Measurements from ENCODE around the gene AKAP12.
"Not testable (repeated sequence)": the region's sequence is repeated elsewhere in the genome, so short reads cannot be mapped to it uniquely, and the experiment has no call there.

The AKAP12 gene

DNA sequence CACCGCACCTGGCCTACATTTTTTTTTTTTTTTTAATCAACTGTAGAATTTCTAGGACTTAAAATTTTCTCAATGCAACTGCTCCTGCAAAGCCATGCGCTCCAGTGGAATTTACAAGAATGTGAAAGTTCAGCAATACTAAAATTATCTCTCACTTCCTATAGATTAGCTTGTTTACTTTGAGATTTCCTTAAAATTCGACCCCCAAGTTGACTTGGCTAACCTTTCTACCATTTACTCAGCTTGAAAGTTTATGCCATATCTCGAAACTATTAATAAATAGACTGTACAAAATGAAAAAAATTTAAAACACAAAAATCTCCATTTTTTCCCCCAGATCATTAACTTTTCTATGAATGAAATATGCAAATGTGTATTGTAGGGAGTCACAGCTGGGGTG lies 87.3 kb downstream of the AKAP12 start:
- Histone ChIP-seq H3K27me3 (replicated peaks; ENCODE audit: control insufficient read depth, insufficient read depth, low read length, poor library complexity, severe bottlenecking) (peaks cover 25% of the 10 kb centered on the region), H3K36me3 (ENCODE audit: control insufficient read depth, insufficient read depth, low read length) (no peaks in the 10 kb centered on the region), H3K4me3 (ENCODE audit: insufficient read depth, low read depth, low read length, poor library complexity, severe bottlenecking) (no peak overlapping the region), H3K27ac (ENCODE audit: insufficient read depth, low read length, poor library complexity, severe bottlenecking) (no peak overlapping the region), H3K4me1 (ENCODE audit: control insufficient read depth, insufficient read depth, low read length, poor library complexity, severe bottlenecking) (peaks cover 14% of the 10 kb centered on the region), H3K9me3 (ENCODE audit: control insufficient read depth, low read length) (no peaks in the 10 kb centered on the region)
- DNase-seq = no peak

DNA sequence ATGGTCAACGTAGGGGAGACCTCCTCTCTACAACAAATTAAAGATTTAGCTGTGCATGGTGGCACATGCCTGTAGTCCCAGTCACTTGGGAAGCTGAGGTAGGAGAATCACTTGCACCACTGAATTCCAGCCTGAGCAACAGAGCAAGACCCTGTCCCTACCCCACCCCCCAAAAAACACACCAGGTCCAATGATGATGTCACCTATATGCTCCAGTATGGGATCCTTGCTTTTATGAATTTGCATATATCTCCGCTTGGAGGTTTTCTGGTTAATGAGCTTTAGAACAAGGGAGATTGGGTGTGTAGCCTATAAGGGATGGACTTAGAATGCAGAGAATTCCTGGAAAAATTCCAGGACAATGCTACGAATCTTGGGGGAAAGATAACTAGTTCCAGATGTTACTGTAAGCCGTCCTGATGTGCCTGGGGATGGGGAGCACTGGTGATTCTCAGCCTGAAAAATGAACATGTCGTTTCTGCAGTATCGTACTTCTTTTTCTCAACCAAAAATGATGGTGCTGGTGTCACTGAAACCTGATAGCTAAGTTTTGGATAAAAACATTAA lies 90.4 kb downstream of the AKAP12 start:
- peaks cover 8% of the 10 kb centered on the region for H3K4me1 ChIP-seq (ENCODE audit: control insufficient read depth, insufficient read depth, low read length, poor library complexity, severe bottlenecking)
- no peak overlapping the region for H3K27ac ChIP-seq (ENCODE audit: insufficient read depth, low read length, poor library complexity, severe bottlenecking)
- H3K9me3 ChIP-seq (ENCODE audit: control insufficient read depth, low read length) = no peaks in the 10 kb centered on the region
- DNase-seq = no peak
- peaks cover 16% of the 10 kb centered on the region for H3K27me3 ChIP-seq (replicated peaks; ENCODE audit: control insufficient read depth, insufficient read depth, low read length, poor library complexity, severe bottlenecking)
- H3K4me3 ChIP-seq (ENCODE audit: insufficient read depth, low read depth, low read length, poor library complexity, severe bottlenecking) = no peak overlapping the region
- H3K36me3 ChIP-seq (ENCODE audit: control insufficient read depth, insufficient read depth, low read length) = no peaks in the 10 kb centered on the region

DNA sequence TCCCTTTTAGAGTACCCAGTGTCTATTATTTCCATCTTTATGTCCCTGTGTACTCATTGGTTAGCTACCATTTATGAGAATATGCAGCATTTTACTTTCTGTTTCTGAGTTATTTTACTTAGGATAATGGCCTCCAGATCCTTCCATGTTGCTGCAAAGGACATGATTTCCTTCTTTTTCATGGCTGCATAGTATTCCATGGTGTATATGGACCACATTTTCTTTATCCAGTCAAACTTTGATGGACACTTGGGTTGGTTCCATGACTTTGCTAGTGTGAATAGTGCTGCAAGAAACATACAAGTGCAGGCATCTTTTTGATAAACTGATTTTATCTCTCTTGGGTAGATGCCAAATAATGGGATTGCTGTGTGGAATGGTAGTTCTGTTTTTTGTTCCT lies 96.2 kb downstream of the AKAP12 start:
- H3K27ac ChIP-seq (ENCODE audit: insufficient read depth, low read length, poor library complexity, severe bottlenecking) = no peak overlapping the region
- DNase-seq = no peak
- H3K9me3 ChIP-seq (ENCODE audit: control insufficient read depth, low read length) = no peaks in the 10 kb centered on the region
- no peaks in the 10 kb centered on the region for H3K4me1 ChIP-seq (ENCODE audit: control insufficient read depth, insufficient read depth, low read length, poor library complexity, severe bottlenecking)
- no peaks in the 10 kb centered on the region for H3K36me3 ChIP-seq (ENCODE audit: control insufficient read depth, insufficient read depth, low read length)
- no peaks in the 10 kb centered on the region for H3K27me3 ChIP-seq (replicated peaks; ENCODE audit: control insufficient read depth, insufficient read depth, low read length, poor library complexity, severe bottlenecking)
- no peak overlapping the region for H3K4me3 ChIP-seq (ENCODE audit: insufficient read depth, low read depth, low read length, poor library complexity, severe bottlenecking)

DNA sequence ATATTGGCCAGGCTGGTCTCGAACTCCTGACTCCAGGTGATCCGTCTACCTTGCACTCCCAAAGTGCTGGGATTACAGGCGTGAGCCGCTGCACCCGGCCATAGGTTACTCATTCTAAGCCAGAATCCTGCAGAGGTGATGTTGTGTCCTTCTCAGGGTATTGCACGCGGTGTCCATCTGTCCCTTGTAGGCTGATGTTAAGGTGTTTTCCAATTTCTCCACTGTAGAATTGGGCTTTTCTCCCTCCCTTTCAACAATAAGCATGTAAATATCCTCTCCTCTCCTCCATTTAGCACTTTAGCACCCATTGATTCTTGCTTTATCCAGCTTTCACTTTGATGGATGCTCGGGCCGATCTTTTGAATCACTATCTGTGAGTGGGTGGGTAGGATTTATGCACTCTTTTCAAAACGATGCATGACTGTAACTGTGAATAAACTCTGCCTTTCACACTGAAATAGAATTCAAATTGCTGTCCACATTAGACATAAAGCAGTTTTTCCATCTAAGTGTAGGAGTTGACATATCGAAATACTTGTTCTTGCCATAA lies 99.0 kb downstream of the AKAP12 start:
- Histone ChIP-seq H3K27ac (ENCODE audit: insufficient read depth, low read length, poor library complexity, severe bottlenecking) (no peak overlapping the region), H3K4me3 (ENCODE audit: insufficient read depth, low read depth, low read length, poor library complexity, severe bottlenecking) (no peak overlapping the region), H3K9me3 (ENCODE audit: control insufficient read depth, low read length) (no peaks in the 10 kb centered on the region), H3K4me1 (ENCODE audit: control insufficient read depth, insufficient read depth, low read length, poor library complexity, severe bottlenecking) (no peaks in the 10 kb centered on the region), H3K36me3 (ENCODE audit: control insufficient read depth, insufficient read depth, low read length) (no peaks in the 10 kb centered on the region), H3K27me3 (replicated peaks; ENCODE audit: control insufficient read depth, insufficient read depth, low read length, poor library complexity, severe bottlenecking) (no peaks in the 10 kb centered on the region)
- DNase-seq = no peak

DNA sequence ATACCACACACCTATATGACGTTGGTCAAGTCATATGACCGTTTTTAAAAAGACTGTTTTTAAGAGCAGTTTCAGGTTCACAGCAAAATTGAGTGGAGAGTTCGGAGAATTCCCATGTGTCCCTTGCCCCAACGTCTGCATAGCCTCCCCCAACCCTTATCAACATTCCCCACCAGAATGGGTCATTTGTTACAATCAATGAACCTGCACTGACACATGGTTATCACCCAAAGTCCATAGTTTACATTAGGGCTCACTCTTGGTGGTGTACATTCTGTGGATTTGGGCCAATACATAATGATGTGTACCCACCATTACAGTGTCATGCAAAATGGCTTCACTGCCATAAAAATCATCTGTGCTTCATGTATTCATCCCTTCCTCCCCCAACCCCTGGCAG lies 99.6 kb downstream of the AKAP12 start:
- Histone ChIP-seq H3K27me3 (replicated peaks; ENCODE audit: control insufficient read depth, insufficient read depth, low read length, poor library complexity, severe bottlenecking) (no peaks in the 10 kb centered on the region), H3K4me3 (ENCODE audit: insufficient read depth, low read depth, low read length, poor library complexity, severe bottlenecking) (no peak overlapping the region), H3K9me3 (ENCODE audit: control insufficient read depth, low read length) (no peaks in the 10 kb centered on the region), H3K4me1 (ENCODE audit: control insufficient read depth, insufficient read depth, low read length, poor library complexity, severe bottlenecking) (no peaks in the 10 kb centered on the region), H3K36me3 (ENCODE audit: control insufficient read depth, insufficient read depth, low read length) (no peaks in the 10 kb centered on the region), H3K27ac (ENCODE audit: insufficient read depth, low read length, poor library complexity, severe bottlenecking) (no peak overlapping the region)
- DNase-seq = no peak

DNA sequence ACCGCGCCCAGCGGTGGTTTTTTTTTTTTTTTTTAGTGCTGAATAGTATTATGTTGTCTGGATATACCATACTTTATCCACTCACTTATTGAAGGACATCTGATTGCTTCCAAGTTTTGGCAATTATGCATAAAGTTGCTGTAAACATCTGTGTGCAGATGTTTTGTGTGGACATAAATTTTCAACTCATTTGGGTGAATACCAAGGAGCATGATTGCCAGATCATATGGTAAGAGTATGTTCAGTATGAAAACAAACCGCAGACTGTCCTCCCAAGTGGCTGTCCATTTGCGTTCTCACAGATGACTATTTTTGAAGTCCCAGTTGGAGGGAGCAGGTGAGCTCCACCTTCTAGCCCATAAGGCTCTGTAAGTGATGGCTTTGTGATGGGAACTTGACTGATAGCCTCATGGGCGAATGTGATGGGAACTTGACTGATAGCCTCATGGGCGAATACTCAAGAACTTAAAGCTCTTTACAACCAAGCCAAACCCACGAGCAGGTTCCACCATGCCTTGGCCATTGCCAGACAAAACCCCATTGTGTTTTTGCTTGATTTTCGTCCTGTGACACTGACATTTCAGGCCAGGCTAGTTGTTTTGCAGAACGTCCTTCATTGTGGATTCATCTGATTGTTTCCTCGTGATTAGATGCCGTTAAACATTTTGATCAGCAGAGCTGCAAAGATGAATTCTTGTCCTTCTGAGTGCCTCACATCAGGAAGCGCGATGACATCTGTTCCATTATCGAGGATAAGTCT lies 100.6 kb downstream of the AKAP12 start:
- H3K4me3 ChIP-seq (ENCODE audit: insufficient read depth, low read depth, low read length, poor library complexity, severe bottlenecking) = no peak overlapping the region
- H3K27ac ChIP-seq (ENCODE audit: insufficient read depth, low read length, poor library complexity, severe bottlenecking) = no peak overlapping the region

DNA sequence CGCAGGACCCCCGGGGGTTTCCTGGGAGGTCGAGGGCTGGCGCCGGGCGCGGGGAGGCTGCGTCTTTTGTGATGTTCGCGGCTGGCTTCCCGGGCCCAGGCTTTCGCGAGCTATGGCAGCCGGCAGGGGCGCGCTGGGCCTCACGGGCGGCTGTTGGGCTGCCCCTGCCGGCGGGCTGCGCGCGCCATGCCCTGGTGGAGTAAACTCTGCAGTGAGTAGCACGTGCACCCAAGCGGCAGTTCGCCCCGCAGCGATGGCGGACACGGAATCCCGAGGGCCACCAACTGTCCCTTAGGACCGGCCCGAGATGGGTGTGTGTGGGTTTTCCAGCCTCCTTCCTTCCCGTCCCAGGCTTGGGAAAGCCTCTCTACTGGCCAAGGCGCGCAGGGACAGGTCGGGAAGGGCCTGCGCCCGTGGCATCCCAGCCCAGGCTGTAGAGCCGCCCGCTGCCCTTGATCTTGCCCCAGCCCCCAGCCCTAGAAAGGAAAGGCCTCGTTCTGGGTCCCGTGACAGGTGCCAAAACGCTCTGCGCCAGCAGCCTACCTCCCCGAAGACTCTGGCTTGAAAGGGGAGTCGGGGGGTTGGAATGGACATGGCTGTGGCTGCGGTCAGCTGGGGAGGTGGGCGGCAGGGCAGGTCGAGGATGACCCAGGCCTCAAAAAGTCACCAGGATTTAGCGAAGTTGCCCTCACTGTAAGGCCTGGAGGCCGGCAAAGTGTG lies 101.9 kb downstream of the AKAP12 start:
- no peak for DNase-seq
- no peaks in the 10 kb centered on the region for H3K4me1 ChIP-seq (ENCODE audit: control insufficient read depth, insufficient read depth, low read length, poor library complexity, severe bottlenecking)
- no peaks in the 10 kb centered on the region for H3K36me3 ChIP-seq (ENCODE audit: control insufficient read depth, insufficient read depth, low read length)
- H3K27me3 ChIP-seq (replicated peaks; ENCODE audit: control insufficient read depth, insufficient read depth, low read length, poor library complexity, severe bottlenecking) = no peaks in the 10 kb centered on the region
- H3K27ac ChIP-seq (ENCODE audit: insufficient read depth, low read length, poor library complexity, severe bottlenecking) = no peak overlapping the region
- no peaks in the 10 kb centered on the region for H3K9me3 ChIP-seq (ENCODE audit: control insufficient read depth, low read length)
- H3K4me3 ChIP-seq (ENCODE audit: insufficient read depth, low read depth, low read length, poor library complexity, severe bottlenecking) = no peak overlapping the region

More for the DNA sequence above, 100.6 kb downstream of the AKAP12 start:
- no peaks in the 10 kb centered on the region for H3K4me1 ChIP-seq (ENCODE audit: control insufficient read depth, insufficient read depth, low read length, poor library complexity, severe bottlenecking)
- no peaks in the 10 kb centered on the region for H3K36me3 ChIP-seq (ENCODE audit: control insufficient read depth, insufficient read depth, low read length)
- no peaks in the 10 kb centered on the region for H3K27me3 ChIP-seq (replicated peaks; ENCODE audit: control insufficient read depth, insufficient read depth, low read length, poor library complexity, severe bottlenecking)
- no peaks in the 10 kb centered on the region for H3K9me3 ChIP-seq (ENCODE audit: control insufficient read depth, low read length)
- DNase-seq = no peak

DNA sequence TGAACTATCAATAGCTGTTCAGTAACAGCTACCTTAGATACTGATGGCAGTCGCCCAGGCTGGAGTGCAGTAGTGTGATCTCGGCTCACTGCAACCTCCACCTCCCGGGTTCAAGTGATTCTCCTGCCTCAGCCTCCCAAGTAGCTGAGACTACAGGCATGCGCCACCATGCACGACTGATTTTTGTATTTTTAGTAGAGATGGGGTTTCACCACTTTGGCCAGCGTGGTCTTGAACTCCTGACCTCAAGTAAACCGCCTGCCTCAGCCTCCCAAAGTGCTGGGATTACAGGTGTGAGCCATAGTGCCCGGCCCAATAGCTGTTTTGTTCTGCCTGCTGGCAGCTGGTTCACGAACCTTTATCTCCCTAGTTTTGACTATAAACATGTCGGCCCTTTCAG lies 103.0 kb downstream of the AKAP12 start:
- not testable (repeated sequence) for DNase-seq; H3K9me3 ChIP-seq (ENCODE audit: control insufficient read depth, low read length); H3K36me3 ChIP-seq (ENCODE audit: control insufficient read depth, insufficient read depth, low read length); H3K4me1 ChIP-seq (ENCODE audit: control insufficient read depth, insufficient read depth, low read length, poor library complexity, severe bottlenecking); H3K4me3 ChIP-seq (ENCODE audit: insufficient read depth, low read depth, low read length, poor library complexity, severe bottlenecking); H3K27ac ChIP-seq (ENCODE audit: insufficient read depth, low read length, poor library complexity, severe bottlenecking); H3K27me3 ChIP-seq (replicated peaks; ENCODE audit: control insufficient read depth, insufficient read depth, low read length, poor library complexity, severe bottlenecking)

DNA sequence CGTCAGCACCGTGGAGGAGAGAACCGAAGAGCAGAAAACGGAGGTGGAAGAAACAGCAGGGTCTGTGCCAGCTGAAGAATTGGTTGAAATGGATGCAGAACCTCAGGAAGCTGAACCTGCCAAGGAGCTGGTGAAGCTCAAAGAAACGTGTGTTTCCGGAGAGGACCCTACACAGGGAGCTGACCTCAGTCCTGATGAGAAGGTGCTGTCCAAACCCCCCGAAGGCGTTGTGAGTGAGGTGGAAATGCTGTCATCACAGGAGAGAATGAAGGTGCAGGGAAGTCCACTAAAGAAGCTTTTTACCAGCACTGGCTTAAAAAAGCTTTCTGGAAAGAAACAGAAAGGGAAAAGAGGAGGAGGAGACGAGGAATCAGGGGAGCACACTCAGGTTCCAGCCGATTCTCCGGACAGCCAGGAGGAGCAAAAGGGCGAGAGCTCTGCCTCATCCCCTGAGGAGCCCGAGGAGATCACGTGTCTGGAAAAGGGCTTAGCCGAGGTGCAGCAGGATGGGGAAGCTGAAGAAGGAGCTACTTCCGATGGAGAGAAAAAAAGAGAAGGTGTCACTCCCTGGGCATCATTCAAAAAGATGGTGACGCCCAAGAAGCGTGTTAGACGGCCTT lies 110.0 kb downstream of the AKAP12 start:
- Histone ChIP-seq H3K27me3 (replicated peaks; ENCODE audit: control insufficient read depth, insufficient read depth, low read length, poor library complexity, severe bottlenecking) (no peaks in the 10 kb centered on the region), H3K4me1 (ENCODE audit: control insufficient read depth, insufficient read depth, low read length, poor library complexity, severe bottlenecking) (no peaks in the 10 kb centered on the region), H3K27ac (ENCODE audit: insufficient read depth, low read length, poor library complexity, severe bottlenecking) (no peak overlapping the region), H3K36me3 (ENCODE audit: control insufficient read depth, insufficient read depth, low read length) (no peaks in the 10 kb centered on the region), H3K4me3 (ENCODE audit: insufficient read depth, low read depth, low read length, poor library complexity, severe bottlenecking) (no peak overlapping the region), H3K9me3 (ENCODE audit: control insufficient read depth, low read length) (no peaks in the 10 kb centered on the region)
- no peak for DNase-seq

All from effector memory CD4-positive, alpha-beta T cell (primary cell).